Gastrocnemius medialis (tissue), 4 donors: ENCODE data around the gene ITGA11. TPM values are rescaled to one million over a fixed set of nuclear protein-coding genes. Genes with fewer than 3 reads are reported as not detected.

Experiments
- ATAC-seq, 2 donors: fragments of 150-250 bp; one replicate each; pipeline ENCODE4 v1.9.1; 2016
- DNase-seq, 2 donors: peaks; one replicate each; pipeline ENCODE4 v3.0.0-alpha.2; 2019
- H3K27ac ChIP-seq, 4 donors: fragments of 200-600 bp; sonication (generic); 1 replicate in 1 of 4; 2 replicates in 3 of 4; pipeline ENCODE4 v1.5.1; 2016 to 2018; ENCODE audit warnings: mild to moderate bottlenecking in 2 of 4, moderate library complexity in 1 of 4
- H3K27me3 ChIP-seq, 3 donors: fragments of 200-600 bp; sonication (generic) in 2 of 3; 1 replicate in 1 of 3; 2 replicates in 2 of 3; pipeline versions ENCODE4 v1.5.1 to v1.6.0; 2016 to 2019; ENCODE audit warnings: mild to moderate bottlenecking in 1 of 3, moderate library complexity in 1 of 3
- H3K36me3 ChIP-seq, 2 donors: fragments of 200-600 bp; sonication (generic) in 1 of 2; one replicate each; pipeline ENCODE4 v1.5.1; 2017 to 2018
- H3K4me1 ChIP-seq, 2 donors: fragments of 200-600 bp; sonication (generic) in 1 of 2; one replicate each; pipeline ENCODE4 v1.5.1; 2016 to 2017; ENCODE audit warnings: mild to moderate bottlenecking in 2 of 2
- H3K4me3 ChIP-seq, 4 donors: fragments of 200-600 bp; sonication (generic) in 3 of 4; 1 replicate in 1 of 4; 2 replicates in 3 of 4; pipeline ENCODE4 v1.5.1; 2016 to 2019; ENCODE audit warnings: mild to moderate bottlenecking in 2 of 4
- H3K9me3 ChIP-seq, 3 donors: fragments of 200-600 bp; sonication (generic) in 2 of 3; 1 replicate in 1 of 3; 2 replicates in 2 of 3; pipeline ENCODE4 v1.5.1; 2016 to 2019
- CTCF ChIP-seq, 5 experiments: fragments of 450-650 bp in 3 of 5; fragments of 200-600 bp in 2 of 5; sonication (generic) in 2 of 5; IDR thresholded peaks in 4 of 5; conservative IDR thresholded peaks in 1 of 5; 1 replicate in 4 of 5; 2 replicates in 1 of 5; pipeline ENCODE4 v1.5.1; 2016 to 2019; ENCODE audit warnings: antibody characterized with exemption in 5 of 5, mild to moderate bottlenecking in 3 of 5, moderate library complexity in 3 of 5
- POLR2A ChIP-seq, 2 donors: fragments of 450-650 bp; IDR thresholded peaks; one replicate each; pipeline ENCODE4 v1.6.1; 2017; ENCODE audit warnings: antibody characterized with exemption in 2 of 2, mild to moderate bottlenecking in 2 of 2, moderate library complexity in 2 of 2
- in situ Hi-C, 4 donors: fragments of 200-750 bp; cut with MboI; loops; one replicate each; pipeline versions ENCODE4 v1.15.0 to v1.8.0; 2017; ENCODE audit warnings: low sequenced_read_pairs in 4 of 4
- intact Hi-C: fragments of 100-400 bp; cut with DNase I; formaldehyde crosslinking; loops from one replicate; pipeline ENCODE4 v1.15.1; 2023; ENCODE audit warnings: low total_unique reads
- total RNA-seq, 4 donors: library from RNA; depleted of rRNA; stranded (reverse); fragments of >200 nt; gene quantifications; one replicate each; pipeline versions ENCODE4 v1.1.0 to v1.2.3, GENCODE V29; 2016

Gene ITGA11
- total RNA-seq, 4 donors from 2014 or later: 1.5 to 12.0 (median 2.5) TPM

- Histone ChIP-seq H3K4me3 (no peak overlapping the region), H3K36me3 (no peaks in the 10 kb centered on the region), H3K9me3 (peaks cover 0 to 3% (median 0%) of the 10 kb centered on the region in 3 donors), H3K4me1 (no peaks in the 10 kb centered on the region), H3K27ac (no peak overlapping the region), H3K27me3 (peaks cover 0 to 7% (median 0%) of the 10 kb centered on the region in 3 donors)
- DNase-seq (no peak), ATAC-seq (no peak)
- in situ Hi-C loops: loop anchor here in 1 of 4 donors (10.0 kb wide), 1 partner anchor 144 kb away; no protein-coding TSS in a partner anchor
- TF ChIP-seq POLR2A (IDR thresholded peaks at IDR 0.05) (no peak), CTCF (IDR thresholded peaks at IDR 0.05 in 4 of 5, conservative IDR thresholded peaks at IDR 0.05 in 1 of 5) (no peak)
- intact Hi-C loops: no loop called here
Observed at GRCh38 chr15:68389041-68389930, 42.7 kb downstream of the ITGA11 start.

- H3K4me1 ChIP-seq: no peaks in the 10 kb centered on the region
- H3K27me3 ChIP-seq: peaks cover 0 to 7% (median 0%) of the 10 kb centered on the region in 3 donors
- H3K9me3 ChIP-seq: no peaks in the 10 kb centered on the region
- intact Hi-C loops: no loop called here
- H3K4me3 ChIP-seq: no peak overlapping the region
- H3K36me3 ChIP-seq: no peaks in the 10 kb centered on the region
- H3K27ac ChIP-seq: no peak overlapping the region
- in situ Hi-C loops: loop anchor here in 1 of 4 donors (10.0 kb wide), 1 partner anchor 143 kb away; no protein-coding TSS in a partner anchor
- ATAC-seq: no peak
- DNase-seq: no peak
- TF ChIP-seq CTCF (IDR thresholded peaks at IDR 0.05 in 4 of 5, conservative IDR thresholded peaks at IDR 0.05 in 1 of 5): no peak
- TF ChIP-seq POLR2A (IDR thresholded peaks at IDR 0.05): no peak
Observed at GRCh38 chr15:68387381-68388143, 44.4 kb downstream of the ITGA11 start.

- no peaks in the 10 kb centered on the region for H3K4me1 ChIP-seq
- no peak overlapping the region for H3K4me3 ChIP-seq
- peaks cover 0 to 2% (median 0%) of the 10 kb centered on the region in 3 donors for H3K27me3 ChIP-seq
- DNase-seq (no peak), ATAC-seq (no peak)
- no peak overlapping the region for H3K27ac ChIP-seq
- no peaks in the 10 kb centered on the region for H3K36me3 ChIP-seq
- intact Hi-C loops: no loop called here
- in situ Hi-C loops: loop anchor here in 1 of 4 donors (10.0 kb wide), 1 partner anchor 142 kb away; no protein-coding TSS in a partner anchor
- TF ChIP-seq CTCF (IDR thresholded peaks at IDR 0.05 in 4 of 5, conservative IDR thresholded peaks at IDR 0.05 in 1 of 5) (no peak), POLR2A (IDR thresholded peaks at IDR 0.05) (no peak)
- H3K9me3 ChIP-seq: no peaks in the 10 kb centered on the region
Observed at GRCh38 chr15:68386587-68387288, 45.2 kb downstream of the ITGA11 start.
